NCI-H446 treated with DMSO at 0.1 percent for 48 hours (cell line): ENCODE measurements around the gene PCNX3.
A peak's percentile ranks its signal among the peaks of the same experiment; 100 is the strongest.

Experiments used
- DNase-seq: peaks from one replicate; lab custom pipeline; 2025; lab: John Stamatoyannopoulos, UW

Gene PCNX3

GRCh38 chr11:65615229-65615949, at the start of gene PCNX3:
Gene PCNX3 (plus strand): TSS chr11:65615776. CDS start chr11:65616312, 536 bp downstream.
- DNase-seq, result peak; percentile 100

DNA sequence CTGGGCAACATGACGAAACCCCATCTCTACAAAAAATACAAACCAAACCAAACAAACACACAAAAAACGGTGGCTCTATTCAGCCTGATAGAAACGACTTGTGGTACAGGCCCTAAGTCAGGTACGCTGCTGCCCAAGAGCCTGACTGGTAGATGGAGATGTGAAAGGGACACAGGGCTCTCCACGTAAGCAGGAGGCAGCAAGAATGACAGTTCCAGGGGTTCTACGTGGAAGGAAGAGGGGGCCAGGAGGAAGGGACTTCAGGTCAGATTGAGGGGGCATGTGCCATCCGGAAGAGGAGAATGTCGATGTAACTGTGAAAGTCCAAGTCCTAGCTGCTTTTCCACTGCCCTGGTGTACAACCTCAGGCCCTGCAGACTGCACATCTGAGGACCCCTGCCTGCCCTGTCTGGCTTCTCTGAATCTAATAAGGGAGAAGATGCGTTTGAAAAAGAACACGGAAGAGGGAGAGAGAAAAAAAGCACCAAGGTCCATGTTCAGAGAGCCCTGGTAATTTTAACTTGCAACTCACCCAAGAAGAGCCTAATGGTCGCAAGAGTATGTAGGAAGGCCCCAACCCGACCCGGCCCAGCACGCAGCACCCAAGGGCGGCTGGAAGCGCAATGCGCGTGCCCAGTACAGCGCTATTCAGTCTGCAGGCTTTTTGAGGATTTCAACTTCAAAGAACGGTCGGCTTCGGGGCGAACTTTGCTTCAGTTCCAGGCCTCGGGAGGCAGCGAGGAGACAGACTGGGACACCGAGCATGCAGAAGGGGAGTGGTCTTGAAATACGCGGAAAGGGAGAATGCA, 46.2 kb upstream of the PCNX3 start:
- DNase-seq, result no peak

- DNase-seq, result peak; percentile 97
Measured at GRCh38 chr11:65569973-65570918, 45.3 kb upstream of the PCNX3 start, which contains the start of gene ZNRD2. Gene ZNRD2 (plus strand): TSS chr11:65570477. CDS start chr11:65570492, 15 bp downstream.

- no peak for DNase-seq
Measured at GRCh38 chr11:65571420-65571819, 44.2 kb upstream of the PCNX3 start.

GRCh38 chr11:65571940-65572339, 43.6 kb upstream of the PCNX3 start:
- no peak for DNase-seq

DNA sequence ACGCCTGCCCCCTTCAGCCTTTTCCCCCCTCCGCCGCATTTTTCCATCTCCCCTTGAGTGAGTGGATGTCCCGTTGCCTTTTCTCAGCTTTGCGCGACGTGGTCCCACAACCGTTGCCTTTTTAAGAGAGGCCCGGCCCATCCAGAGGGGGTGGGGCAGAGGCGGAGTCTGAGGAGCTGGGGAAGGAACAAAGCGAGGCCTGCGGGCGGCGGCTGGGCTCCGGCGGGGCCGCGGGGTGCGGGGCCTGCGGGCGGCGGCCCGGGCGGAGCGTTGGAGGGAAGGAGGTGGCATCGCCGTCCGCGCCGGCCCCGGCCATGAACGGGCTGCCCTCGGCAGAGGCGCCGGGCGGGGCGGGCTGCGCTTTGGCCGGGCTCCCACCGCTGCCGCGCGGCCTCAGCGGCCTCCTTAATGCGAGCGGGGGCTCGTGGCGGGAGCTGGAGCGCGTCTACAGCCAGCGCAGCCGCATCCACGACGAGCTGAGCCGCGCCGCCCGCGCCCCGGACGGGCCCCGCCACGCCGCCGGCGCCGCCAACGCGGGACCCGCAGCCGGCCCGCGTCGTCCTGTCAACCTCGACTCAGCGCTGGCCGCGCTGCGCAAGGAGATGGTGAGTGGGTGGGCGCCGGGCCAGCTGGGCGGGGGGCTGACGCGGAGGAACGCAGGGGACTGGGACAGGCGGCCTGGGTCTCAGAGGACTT, 43.1 kb upstream of the PCNX3 start, which contains the start of gene FAM89B:
FAM89B (plus strand) TSS at position 183 of the 696 bp plus-strand sequence; CDS start at position 315, 132 bp downstream.
- peak; percentile 61 for DNase-seq

DNA sequence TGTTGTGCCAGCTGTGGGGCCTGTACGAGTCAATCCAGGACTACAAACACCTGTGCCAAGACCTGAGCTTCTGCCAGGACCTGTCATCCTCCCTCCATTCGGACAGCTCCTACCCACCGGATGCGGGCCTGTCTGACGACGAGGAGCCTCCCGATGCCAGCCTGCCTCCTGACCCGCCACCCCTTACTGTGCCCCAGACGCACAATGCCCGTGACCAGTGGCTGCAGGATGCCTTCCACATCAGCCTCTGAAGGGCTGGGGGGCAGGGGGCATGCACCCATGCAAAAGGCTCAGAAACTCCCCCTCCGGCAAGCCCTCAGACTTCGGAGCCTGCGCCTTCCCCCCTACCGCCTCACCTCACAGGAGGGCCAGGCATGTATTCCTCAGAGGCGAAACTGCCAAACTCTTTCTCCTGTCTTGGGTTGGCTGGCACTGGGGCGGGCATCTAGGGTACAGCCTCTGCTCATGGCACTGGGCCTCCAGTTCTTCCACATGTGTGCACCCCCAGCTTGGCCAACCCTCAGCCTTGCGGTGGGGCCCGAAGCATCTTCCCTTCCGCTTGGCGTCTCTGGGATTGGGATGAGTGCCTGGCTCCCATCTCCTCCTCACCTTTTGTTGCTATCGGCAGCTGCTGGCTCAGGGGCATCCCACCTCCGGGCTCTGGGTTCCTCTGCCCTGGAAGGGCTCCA, 42.0 kb upstream of the PCNX3 start:
- no peak for DNase-seq

GRCh38 chr11:65574109-65574810, 41.3 kb upstream of the PCNX3 start:
- DNase-seq, result peak; percentile 36

DNA sequence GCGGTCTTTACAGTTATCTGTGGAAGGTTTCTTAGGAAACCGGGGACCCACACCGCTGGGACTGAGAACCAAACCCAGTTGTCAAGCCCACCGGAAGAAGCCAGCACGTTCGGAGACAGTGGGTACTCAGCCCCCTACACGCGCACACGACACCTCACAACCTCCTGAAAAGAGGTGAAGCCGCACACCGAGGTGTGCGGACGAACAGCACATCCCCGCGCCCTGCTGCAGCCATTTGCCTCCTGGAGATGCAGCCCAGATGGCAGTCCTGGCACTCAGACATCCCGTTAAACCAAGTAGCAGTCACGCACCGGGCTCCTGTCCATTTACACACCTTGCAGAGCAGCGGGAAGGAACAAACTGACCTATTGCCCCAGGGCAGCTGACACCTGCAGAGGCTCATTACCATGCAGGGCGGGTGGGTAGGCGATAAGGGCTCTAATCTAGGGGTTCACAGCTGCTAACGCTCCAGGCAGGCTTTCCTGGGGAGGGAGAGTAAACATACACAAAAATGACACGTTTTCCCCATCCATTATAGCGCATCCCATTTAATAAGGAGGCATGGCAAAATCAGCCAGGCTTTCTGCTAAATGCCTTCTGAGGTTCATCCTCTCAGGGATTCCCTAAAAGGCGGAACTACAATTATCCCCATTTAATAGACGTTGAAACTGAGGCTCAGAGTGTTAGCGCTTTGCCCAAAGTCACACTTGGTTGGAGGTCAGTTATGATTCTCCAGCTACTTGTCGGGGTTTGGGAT, 40.6 kb upstream of the PCNX3 start:
- no peak for DNase-seq

GRCh38 chr11:65575568-65576231, 39.9 kb upstream of the PCNX3 start, which contains the start of gene EHBP1L1:
Gene EHBP1L1 (plus strand): TSS chr11:65576053. CDS start chr11:65576303, 250 bp downstream.
- DNase-seq, result no peak

DNA sequence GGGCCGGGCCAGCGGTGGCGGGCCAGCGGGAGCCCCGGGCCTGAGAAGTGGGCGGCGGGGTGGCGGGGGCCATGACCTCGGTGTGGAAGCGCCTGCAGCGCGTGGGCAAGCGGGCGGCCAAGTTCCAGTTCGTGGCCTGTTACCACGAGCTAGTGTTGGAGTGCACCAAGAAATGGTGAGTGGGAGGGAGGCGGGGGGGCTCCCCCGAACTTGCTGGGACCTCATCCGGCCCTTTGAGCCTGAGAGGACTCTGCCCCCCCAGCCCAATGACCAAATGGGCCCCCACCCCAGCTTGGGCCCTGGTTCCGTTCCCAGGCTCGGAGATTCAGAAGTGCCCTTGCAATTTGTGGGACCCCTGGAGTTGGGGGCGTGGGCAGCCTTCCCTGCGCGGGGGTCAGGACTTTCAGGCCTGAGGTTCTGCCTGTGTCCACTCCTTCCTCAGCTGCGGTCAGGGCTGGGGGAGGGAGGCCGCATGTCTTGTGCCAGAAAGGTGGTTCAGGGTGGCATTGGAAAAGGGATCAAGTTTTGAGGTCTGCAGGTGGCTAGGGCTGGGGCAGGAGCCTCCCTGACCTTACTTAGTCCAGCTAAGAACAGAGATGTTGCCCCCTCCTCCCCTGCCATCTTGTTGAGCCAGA, 39.2 kb upstream of the PCNX3 start:
- no peak for DNase-seq

DNA sequence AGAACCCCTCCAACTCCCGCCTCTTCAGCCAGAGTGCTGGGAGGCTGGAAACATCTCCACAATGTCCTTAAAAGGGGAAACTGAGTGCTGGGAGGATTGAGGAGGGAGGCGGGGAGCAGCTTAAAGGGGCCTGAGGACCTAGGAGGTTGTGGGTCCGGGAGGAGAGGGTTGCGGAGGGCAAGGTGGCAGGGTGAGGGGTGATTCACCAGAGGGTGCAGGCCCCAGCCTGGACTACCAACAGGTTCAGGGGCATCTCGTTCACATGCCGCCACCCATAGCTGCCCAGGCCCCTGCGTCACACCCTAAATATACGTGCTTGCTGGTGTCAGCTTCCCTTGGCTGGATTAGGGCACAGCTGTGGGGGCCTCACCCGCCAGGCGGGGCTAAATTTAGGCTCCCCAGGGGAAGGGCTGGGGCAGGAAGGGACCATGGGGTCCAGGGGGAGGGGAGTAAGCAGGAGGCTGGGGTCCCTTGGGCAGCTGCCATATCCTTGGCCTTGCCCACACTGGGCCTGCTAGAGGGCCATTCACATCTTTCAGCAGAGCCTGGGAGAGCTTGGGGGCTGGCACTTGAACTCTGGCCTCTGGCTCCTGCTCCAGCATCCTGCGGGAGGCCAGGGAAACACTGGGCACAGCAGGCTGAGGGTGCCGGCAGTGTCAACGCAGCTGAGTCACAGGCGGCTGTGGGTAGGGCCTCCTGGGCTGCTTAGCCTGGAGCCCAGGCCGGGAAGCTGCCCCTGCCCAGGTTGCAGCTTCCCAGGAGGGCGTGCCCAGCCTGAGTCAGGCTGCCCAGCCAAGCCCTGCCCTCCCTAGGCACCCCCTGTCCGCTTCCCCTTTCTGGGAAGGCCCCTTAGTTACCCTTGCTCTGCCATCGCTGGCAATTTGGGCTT, 38.5 kb upstream of the PCNX3 start:
- no peak for DNase-seq

GRCh38 chr11:65577756-65578109, 37.8 kb upstream of the PCNX3 start:
- no peak for DNase-seq

- DNase-seq, result no peak
Measured at GRCh38 chr11:65578134-65578533, 37.4 kb upstream of the PCNX3 start.

DNA sequence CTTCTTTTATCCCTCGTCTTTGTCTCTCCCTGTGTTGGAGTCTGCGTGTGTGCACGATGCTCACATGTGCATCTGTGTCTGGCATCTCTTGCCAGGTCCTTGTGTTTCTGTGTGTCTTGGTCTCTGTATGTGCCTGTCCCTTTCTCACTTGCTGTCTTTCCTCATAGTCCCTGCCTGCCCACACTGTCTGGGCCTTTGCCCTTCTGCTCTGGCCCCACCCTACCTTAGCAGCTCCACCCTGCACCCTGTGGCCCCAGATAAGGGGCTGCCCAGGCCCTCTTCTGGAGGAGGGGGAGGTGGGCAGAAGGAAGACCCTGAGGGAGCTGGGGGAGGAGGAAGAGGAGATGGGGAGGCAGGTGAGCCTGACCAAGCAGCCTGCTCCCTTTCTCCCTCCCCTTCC, 36.9 kb upstream of the PCNX3 start:
- DNase-seq, result no peak

- no peak for DNase-seq
Measured at GRCh38 chr11:65579291-65579690, 36.3 kb upstream of the PCNX3 start.

- no peak for DNase-seq
Measured at GRCh38 chr11:65580031-65580692, 35.4 kb upstream of the PCNX3 start.
